Measurements from ENCODE around the gene DHRSX.

Gene DHRSX

GRCh38 chrX:2373615-2374014 is 127.2 kb downstream of the DHRSX start:
- Histone ChIP-seq H3K4me3 (IDR thresholded peaks at IDR 0.05; ENCODE audit: insufficient read depth, low read depth, low read length) (no peak overlapping the region), H3K4me2 (no peak overlapping the region), H3K79me2 (ENCODE audit: insufficient read depth, low read depth) (no peaks in the 10 kb centered on the region), H3K4me1 (ENCODE audit: low read depth, poor library complexity, severe bottlenecking) (no peaks in the 10 kb centered on the region), H4K20me1 (ENCODE audit: insufficient read depth) (no peaks in the 10 kb centered on the region), H3K27me3 (ENCODE audit: insufficient read depth, low read depth) (no peaks in the 10 kb centered on the region), H3K9ac (no peak overlapping the region), H3K36me3 (ENCODE audit: insufficient read depth) (no peaks in the 10 kb centered on the region), H2AFZ (ENCODE audit: low read depth) (no peak overlapping the region), H3K27ac (no peak overlapping the region)
- no peak for TF ChIP-seq CTCF (conservative IDR thresholded peaks at IDR 0.05; ENCODE audit: low read depth, low read length)

- Histone ChIP-seq H3K27ac (no peak overlapping the region), H3K4me3 (IDR thresholded peaks at IDR 0.05; ENCODE audit: insufficient read depth, low read depth, low read length) (no peak overlapping the region)
Measured at GRCh38 chrX:2371026-2371711, 129.6 kb downstream of the DHRSX start.

GRCh38 chrX:2370456-2370855 is 130.3 kb downstream of the DHRSX start:
- no peak overlapping the region for H3K9ac ChIP-seq
- H3K4me3 ChIP-seq (IDR thresholded peaks at IDR 0.05; ENCODE audit: insufficient read depth, low read depth, low read length): no peak overlapping the region
- no peak overlapping the region for H2AFZ ChIP-seq (ENCODE audit: low read depth)
- H3K36me3 ChIP-seq (ENCODE audit: insufficient read depth): no peaks in the 10 kb centered on the region
- H3K27ac ChIP-seq: no peak overlapping the region
- no peaks in the 10 kb centered on the region for H3K4me1 ChIP-seq (ENCODE audit: low read depth, poor library complexity, severe bottlenecking)
- no peaks in the 10 kb centered on the region for H4K20me1 ChIP-seq (ENCODE audit: insufficient read depth)
- no peak overlapping the region for H3K4me2 ChIP-seq
- no peaks in the 10 kb centered on the region for H3K27me3 ChIP-seq (ENCODE audit: insufficient read depth, low read depth)
- no peaks in the 10 kb centered on the region for H3K79me2 ChIP-seq (ENCODE audit: insufficient read depth, low read depth)
- TF ChIP-seq CTCF (conservative IDR thresholded peaks at IDR 0.05; ENCODE audit: low read depth, low read length): no peak

More at GRCh38 chrX:2371026-2371711, 129.6 kb downstream of the DHRSX start:
- no peaks in the 10 kb centered on the region for H3K4me1 ChIP-seq (ENCODE audit: low read depth, poor library complexity, severe bottlenecking)
- H3K9ac ChIP-seq: no peak overlapping the region
- no peaks in the 10 kb centered on the region for H4K20me1 ChIP-seq (ENCODE audit: insufficient read depth)
- no peak overlapping the region for H3K4me2 ChIP-seq
- no peaks in the 10 kb centered on the region for H3K27me3 ChIP-seq (ENCODE audit: insufficient read depth, low read depth)
- H2AFZ ChIP-seq (ENCODE audit: low read depth): no peak overlapping the region
- no peaks in the 10 kb centered on the region for H3K36me3 ChIP-seq (ENCODE audit: insufficient read depth)
- no peaks in the 10 kb centered on the region for H3K79me2 ChIP-seq (ENCODE audit: insufficient read depth, low read depth)
- TF ChIP-seq CTCF (conservative IDR thresholded peaks at IDR 0.05; ENCODE audit: low read depth, low read length): no peak

GRCh38 chrX:2369206-2369605 is 131.6 kb downstream of the DHRSX start:
- no peak overlapping the region for H3K4me2 ChIP-seq
- no peak overlapping the region for H2AFZ ChIP-seq (ENCODE audit: low read depth)
- no peaks in the 10 kb centered on the region for H3K36me3 ChIP-seq (ENCODE audit: insufficient read depth)
- TF ChIP-seq CTCF (conservative IDR thresholded peaks at IDR 0.05; ENCODE audit: low read depth, low read length): no peak
- H3K79me2 ChIP-seq (ENCODE audit: insufficient read depth, low read depth): no peaks in the 10 kb centered on the region
- no peaks in the 10 kb centered on the region for H3K4me1 ChIP-seq (ENCODE audit: low read depth, poor library complexity, severe bottlenecking)
- no peaks in the 10 kb centered on the region for H3K27me3 ChIP-seq (ENCODE audit: insufficient read depth, low read depth)
- H3K9ac ChIP-seq: no peak overlapping the region
- no peak overlapping the region for H3K27ac ChIP-seq
- H4K20me1 ChIP-seq (ENCODE audit: insufficient read depth): no peaks in the 10 kb centered on the region
- H3K4me3 ChIP-seq (IDR thresholded peaks at IDR 0.05; ENCODE audit: insufficient read depth, low read depth, low read length): no peak overlapping the region
